Suprapubic skin (tissue), 3 donors: ENCODE data around the gene SUN3.

Experiments used
- CTCF ChIP-seq, 2 donors: fragments of 200-600 bp in 1 of 2; fragments of 450-650 bp in 1 of 2; sonication (generic) in 1 of 2; IDR thresholded peaks; one replicate each; pipeline ENCODE4 v1.5.1; 2016 to 2019; ENCODE audit warnings: antibody characterized with exemption in 2 of 2, mild to moderate bottlenecking in 1 of 2, moderate library complexity in 1 of 2
- POLR2AphosphoS5 ChIP-seq, 3 donors: sonication (generic); formaldehyde crosslinking; IDR thresholded peaks; one replicate each; pipeline ENCODE4 v1.6.1; 2017; ENCODE audit warnings: antibody characterized with exemption in 3 of 3

GRCh38 chr7:48077423-48077822, 48.5 kb upstream of the SUN3 start:
- TF ChIP-seq POLR2AphosphoS5 (IDR thresholded peaks at IDR 0.05) (no peak), CTCF (IDR thresholded peaks at IDR 0.05) (no peak)
